B cell (primary cell): ENCODE data around the gene IQCB1. TPM values are rescaled to one million over a fixed set of nuclear protein-coding genes. Genes with fewer than 3 reads are reported as not detected.

Experiments used
- ATAC-seq: fragments of 200-7000 bp; cut with Tn5 transposase; one replicate; pipeline ENCODE4 v1.10.0; 2021; ENCODE audit warnings: low read depth, mild to moderate bottlenecking, moderate number of reproducible peaks, moderate library complexity
- CTCF ChIA-PET: fragments of 350-600 bp; sonication (Branson Sonifier 250); formaldehyde crosslinking; loops from one replicate; lab custom pipeline; 2021; ENCODE audit warnings: antibody characterized with exemption, inconsistent platforms; lab: Charles Lee
- POLR2A ChIA-PET: fragments of 350-600 bp; sonication (Branson Sonifier 250); formaldehyde crosslinking; loops from one replicate; lab custom pipeline; 2021; ENCODE audit warnings: antibody characterized with exemption; lab: Charles Lee
- DNase-seq: peaks from one replicate; pipeline ENCODE4 v3.0.0; 2013
- H2AFZ ChIP-seq: 2 replicates; pipeline ENCODE4 v1.6.1; 2012; ENCODE audit warnings: mild to moderate bottlenecking, low read depth, low read length; ENCODE audit not compliant: insufficient read depth, poor library complexity, severe bottlenecking
- H3K27ac ChIP-seq, 2 donors: 1 replicate in 1 of 2; 2 replicates in 1 of 2; pipeline ENCODE4 v1.5.1; 2012 to 2013; ENCODE audit warnings: low read length in 2 of 2, mild to moderate bottlenecking in 2 of 2, moderate library complexity in 1 of 2
- H3K27me3 ChIP-seq, 4 experiments: fragments of 200-600 bp in 1 of 4; sonication (generic) in 1 of 4; replicated peaks in 1 of 4; 1 replicate in 2 of 4; 2 replicates in 2 of 4; pipeline versions ENCODE4 v1.6.1 to v1.7.0; 2013 to 2016; ENCODE audit warnings: low read length in 3 of 4, mild to moderate bottlenecking in 2 of 4, mixed read lengths in 1 of 4, moderate library complexity in 1 of 4; ENCODE audit not compliant: insufficient read depth in 4 of 4, control insufficient read depth in 3 of 4; ENCODE audit errors: control extremely low read depth in 1 of 4
- H3K36me3 ChIP-seq, 2 experiments: replicated peaks in 1 of 2; 1 replicate in 1 of 2; 2 replicates in 1 of 2; pipeline versions ENCODE4 v1.6.1 to v1.7.1; 2013; ENCODE audit warnings: low read length in 1 of 2; ENCODE audit not compliant: insufficient read depth in 2 of 2, control insufficient read depth in 1 of 2; ENCODE audit errors: control extremely low read depth in 1 of 2, extremely low read depth in 1 of 2
- H3K4me1 ChIP-seq, 2 donors: fragments of 200-600 bp in 1 of 2; sonication (generic) in 1 of 2; 1 replicate in 1 of 2; 2 replicates in 1 of 2; pipeline versions ENCODE4 v1.5.1 to v1.6.1; 2013 to 2017; ENCODE audit warnings: low read length in 2 of 2; ENCODE audit not compliant: control insufficient read depth in 2 of 2, insufficient read depth in 2 of 2
- H3K4me2 ChIP-seq: replicated peaks from 2 replicates; pipeline ENCODE3; 2012; ENCODE audit warnings: mild to moderate bottlenecking, low read depth, low read length; ENCODE audit not compliant: poor library complexity, severe bottlenecking
- H3K4me3 ChIP-seq, 5 experiments: fragments of 200-600 bp in 1 of 5; sonication (generic) in 1 of 5; 1 replicate in 3 of 5; 2 replicates in 2 of 5; pipeline versions ENCODE4 v1.5.1 to v1.7.0; 2011 to 2016; ENCODE audit warnings: low read length in 4 of 5, mild to moderate bottlenecking in 4 of 5, low read depth in 2 of 5, control low read depth in 1 of 5, moderate library complexity in 1 of 5; ENCODE audit not compliant: insufficient read depth in 1 of 5; ENCODE audit errors: control extremely low read depth in 1 of 5, extremely low read depth in 1 of 5
- H3K79me2 ChIP-seq: fragments of 200-600 bp; sonication (generic); one replicate; pipeline ENCODE4 v1.6.0; 2016; ENCODE audit warnings: low read length; ENCODE audit not compliant: control insufficient read depth, insufficient read depth
- H3K9ac ChIP-seq: fragments of 200-600 bp; sonication (generic); 2 replicates; pipeline ENCODE4 v1.6.1; 2017; ENCODE audit warnings: mild to moderate bottlenecking, low read length, moderate library complexity
- H3K9me3 ChIP-seq, 3 donors: one replicate each; pipeline versions ENCODE4 v1.6.1 to v1.7.1; 2013; ENCODE audit warnings: low read length in 2 of 3; ENCODE audit not compliant: control insufficient read depth in 2 of 3, insufficient read depth in 1 of 3; ENCODE audit errors: control extremely low read depth in 1 of 3
- H4K20me1 ChIP-seq: 2 replicates; pipeline ENCODE4 v1.6.0; 2012; ENCODE audit warnings: mild to moderate bottlenecking, low read length; ENCODE audit not compliant: insufficient read depth, control insufficient read depth, poor library complexity, severe bottlenecking
- H3K27ac Mint-ChIP-seq: one replicate; pipeline ENCODE4 v1.8.0; 2021; ENCODE audit warnings: mixed read lengths
- H3K27me3 Mint-ChIP-seq: one replicate; pipeline ENCODE4 v1.8.0; 2021; ENCODE audit warnings: mixed read lengths
- H3K4me1 Mint-ChIP-seq: one replicate; pipeline ENCODE4 v1.8.0; 2021; ENCODE audit warnings: mixed read lengths
- H3K4me3 Mint-ChIP-seq: one replicate; pipeline ENCODE4 v1.8.0; 2021; ENCODE audit warnings: mixed read lengths
- H3K9me3 Mint-ChIP-seq: one replicate; pipeline ENCODE4 v1.8.0; 2022; ENCODE audit warnings: mixed read lengths; ENCODE audit not compliant: insufficient read depth
- CTCF ChIP-seq: fragments of 200-600 bp; IDR thresholded peaks from one replicate; pipeline ENCODE4 v1.8.0; 2022; ENCODE audit warnings: antibody characterized with exemption, mild to moderate bottlenecking
- EZH2 ChIP-seq: IDR thresholded peaks from 2 replicates; pipeline ENCODE4 v1.6.1; 2012; ENCODE audit warnings: borderline replicate concordance, low read depth, mild to moderate bottlenecking, moderate library complexity, low read length; ENCODE audit not compliant: insufficient read depth, poor library complexity, severe bottlenecking
- WGBS: methylation state at CpG from one replicate; pipeline ENCODE4 v1.1.5; 2013; ENCODE audit warnings: missing lambda C conversion rate; ENCODE audit not compliant: insufficient coverage; 5-methylcytosine and 5-hydroxymethylcytosine counted together
- intact Hi-C: fragments of 100-400 bp; cut with micrococcal nuclease; formaldehyde crosslinking; loops from one replicate; pipeline ENCODE4 v1.10.0; 2022
- polyA plus RNA-seq: library from polyadenylated mRNA; depleted of rRNA; stranded (reverse); fragments of >200 nt; gene quantifications from 2 replicates; pipeline ENCODE4 v1.2.3, GENCODE V29; 2012
- total RNA-seq, 2 donors: library from RNA; stranded (reverse); fragments of 120-200 nt in 1 of 2; gene quantifications; 1 replicate in 1 of 2; 2 replicates in 1 of 2; pipeline versions ENCODE4 v1.2.3 to v1.2.4, GENCODE V29; 2013 to 2022

The IQCB1 gene
- total and polyA plus RNA-seq, 2 donors (not counting 1 experiment from before 2014, with no cell fraction given), result 32.0 to 54.6 TPM

- POLR2A ChIA-PET, result no interaction called here
- TF ChIP-seq CTCF, result no peak
- TF ChIP-seq EZH2, result no peak
- no peaks in the 10 kb centered on the region for H3K9me3 Mint-ChIP-seq
- no peak for DNase-seq
- Histone ChIP-seq H3K9ac (no peak overlapping the region), H3K4me3 (no peak overlapping the region), H3K9me3 (no peaks in the 10 kb centered on the region), H3K36me3 (peaks cover 0 to 38% of the 10 kb centered on the region in 2 experiments), H3K4me2 (no peak overlapping the region), H2AFZ (no peak overlapping the region), H3K27ac (peak overlapping the region in 1 of 2 donors; percentile 42), H3K4me1 (peaks cover 0 to 4% of the 10 kb centered on the region in 2 donors), H4K20me1 (no peaks in the 10 kb centered on the region), H3K27me3 (no peaks in the 10 kb centered on the region), H3K79me2 (no peaks in the 10 kb centered on the region)
- CTCF ChIA-PET, result interaction anchor here (1.4 kb wide), 1 partner anchor 9 kb away, joined by 3 read pairs; no protein-coding TSS in a partner anchor
- intact Hi-C loops, result no loop called here
- WGBS, result no CpG with 5 or more reads among the region's 1 CpG
- H3K4me1 Mint-ChIP-seq, result peaks cover 6% of the 10 kb centered on the region
- no peak overlapping the region for H3K27ac Mint-ChIP-seq
- H3K27me3 Mint-ChIP-seq, result no peaks in the 10 kb centered on the region
- ATAC-seq, result no peak
- H3K4me3 Mint-ChIP-seq, result no peak overlapping the region
Measured at GRCh38 chr3:121769246-121769645, 65.6 kb downstream of the IQCB1 start.

DNA sequence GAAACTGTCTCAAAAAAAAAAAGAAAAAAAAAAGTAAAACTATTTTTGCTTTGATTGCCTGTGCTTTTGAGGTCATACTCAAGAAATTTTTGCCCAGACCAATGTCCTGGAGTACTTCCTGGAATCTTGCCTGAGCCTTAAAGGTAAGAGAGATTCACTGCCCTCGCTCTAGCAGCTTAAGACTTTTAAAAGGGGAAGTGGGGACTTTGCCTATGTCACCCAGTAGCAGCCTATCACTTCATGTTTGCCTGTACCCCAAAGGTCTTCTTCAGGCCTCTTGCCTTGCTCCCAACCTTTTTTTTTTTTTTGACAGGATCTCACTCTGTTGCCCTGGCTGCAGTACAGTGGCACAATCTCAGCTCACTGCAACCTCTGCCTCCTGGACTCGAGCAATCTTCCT is 66.4 kb downstream of the IQCB1 start:
- no peak overlapping the region for H3K4me3 ChIP-seq
- intact Hi-C loops, result no loop called here
- Mint-ChIP-seq H3K27me3 (no peaks in the 10 kb centered on the region), H3K27ac (peak overlapping the region; percentile 32), H3K4me3 (no peak overlapping the region), H3K9me3 (no peaks in the 10 kb centered on the region), H3K4me1 (peaks cover 6% of the 10 kb centered on the region)
- H3K9ac ChIP-seq, result no peak overlapping the region
- WGBS, result 100% methylated on average over 1 of the region's 2 CpGs
- no peaks in the 10 kb centered on the region for H3K9me3 ChIP-seq
- no peaks in the 10 kb centered on the region for H3K79me2 ChIP-seq
- DNase-seq, result peak; percentile 56
- H2AFZ ChIP-seq, result no peak overlapping the region
- no peaks in the 10 kb centered on the region for H4K20me1 ChIP-seq
- ATAC-seq, result peak; percentile 76
- TF ChIP-seq CTCF (no peak), EZH2 (no peak)
- H3K27ac ChIP-seq, result peak overlapping the region in 1 of 2 donors; percentile 42
- peaks cover 0 to 4% of the 10 kb centered on the region in 2 donors for H3K4me1 ChIP-seq
- no peak overlapping the region for H3K4me2 ChIP-seq
- ChIA-PET CTCF (interaction anchor here (1.4 kb wide), 1 partner anchor 9 kb away, joined by 3 read pairs; no protein-coding TSS in a partner anchor), POLR2A (interaction anchor here (0.7 kb wide), 1 partner anchor 222 kb away, joined by 4 read pairs; no protein-coding TSS in a partner anchor)
- H3K27me3 ChIP-seq, result no peaks in the 10 kb centered on the region
- peaks cover 0 to 33% of the 10 kb centered on the region in 2 experiments for H3K36me3 ChIP-seq
